HTR-8/SVneo (cell line): Measurements from ENCODE around the gene RAB14.
A peak's percentile ranks its signal among the peaks of the same experiment; 100 is the strongest.
"Not testable (repeated sequence)": the region's sequence is repeated elsewhere in the genome, so short reads cannot be mapped to it uniquely, and the experiment has no call there.

Experiments
- DNase-seq: peaks from one replicate; pipeline ENCODE4 v3.0.0; 2011; ENCODE audit warnings: low spot score, mixed read lengths; ENCODE audit not compliant: insufficient read length
- FAIRE-seq: peaks from 2 replicates; lab custom pipeline; 2011; peaks lifted over from hg19 to GRCh38; lab: Jason Lieb, UNC

RAB14 gene

GRCh38 chr9:121171236-121171635, 30.4 kb downstream of the RAB14 start:
- FAIRE-seq (no peak), DNase-seq (no peak)

- FAIRE-seq: no peak
- DNase-seq: no peak
Observed at GRCh38 chr9:121169094-121169601, 32.5 kb downstream of the RAB14 start.

- FAIRE-seq (no peak), DNase-seq (no peak)
Observed at GRCh38 chr9:121168052-121168451, 33.6 kb downstream of the RAB14 start.

GRCh38 chr9:121160025-121160424, 41.6 kb downstream of the RAB14 start:
- no peak for DNase-seq

GRCh38 chr9:121157939-121158338, 43.7 kb downstream of the RAB14 start:
- DNase-seq: no peak
- no peak for FAIRE-seq

More at GRCh38 chr9:121160025-121160424, 41.6 kb downstream of the RAB14 start:
- no peak for FAIRE-seq

- FAIRE-seq: no peak
- peak; percentile 9 for DNase-seq
Observed at GRCh38 chr9:121156263-121156731, 45.4 kb downstream of the RAB14 start.

- DNase-seq (no peak), FAIRE-seq (no peak)
Observed at GRCh38 chr9:121154782-121155181, 46.9 kb downstream of the RAB14 start.

- FAIRE-seq (no peak), DNase-seq (no peak)
Observed at GRCh38 chr9:121153642-121154041, 48.0 kb downstream of the RAB14 start.

- DNase-seq (no peak), FAIRE-seq (no peak)
Observed at GRCh38 chr9:121150188-121150587, 51.5 kb downstream of the RAB14 start.

GRCh38 chr9:121144482-121144881, 57.2 kb downstream of the RAB14 start:
- DNase-seq (no peak), FAIRE-seq (no peak)

- FAIRE-seq (no peak), DNase-seq (no peak)
Observed at GRCh38 chr9:121143771-121144170, 57.9 kb downstream of the RAB14 start.

GRCh38 chr9:121141706-121142105, 60.0 kb downstream of the RAB14 start:
- no peak for FAIRE-seq
- DNase-seq: no peak

- FAIRE-seq (no peak), DNase-seq (no peak)
Observed at GRCh38 chr9:121141306-121141705, 60.4 kb downstream of the RAB14 start.

- DNase-seq (no peak), FAIRE-seq (no peak)
Observed at GRCh38 chr9:121140162-121140561, 61.5 kb downstream of the RAB14 start.

- no peak for FAIRE-seq
- DNase-seq: no peak
Observed at GRCh38 chr9:121138973-121139372, 62.7 kb downstream of the RAB14 start.

- DNase-seq (no peak), FAIRE-seq (no peak)
Observed at GRCh38 chr9:121138561-121138960, 63.1 kb downstream of the RAB14 start.

- no peak for DNase-seq
- FAIRE-seq: no peak
Observed at GRCh38 chr9:121135642-121136041, 66.0 kb downstream of the RAB14 start.

GRCh38 chr9:121133104-121133816, 68.4 kb downstream of the RAB14 start:
- no peak for DNase-seq
- FAIRE-seq: no peak

GRCh38 chr9:121129384-121129783, 72.3 kb downstream of the RAB14 start:
- not testable (repeated sequence) for FAIRE-seq, DNase-seq
